HEK293 (cell line): ENCODE measurements around the gene C1orf74.

ENCODE experiments used
- CTCF ChIA-PET: fragments of 350-600 bp; formaldehyde crosslinking; extraction: SDS; loops from one replicate; lab custom pipeline; 2021; ENCODE audit warnings: antibody characterized with exemption; lab: Yijun Ruan, JAX
- POLR2A ChIA-PET: fragments of 300-600 bp; formaldehyde crosslinking; extraction: SDS; loops from one replicate; lab custom pipeline; 2020; ENCODE audit warnings: antibody characterized with exemption, inconsistent platforms; lab: Yijun Ruan, JAX
- H3K27ac ChIP-seq: fragments of 200-500 bp; sonication (Bioruptor generic); 2 replicates; pipeline ENCODE4 v1.5.1; 2014; ENCODE audit warnings: low read depth, low read length, control low read depth, inconsistent platforms; ENCODE audit errors: extremely low read depth
- H3K36me3 ChIP-seq, 2 experiments: fragments of 200-500 bp in 1 of 2; sonication (Bioruptor generic) in 1 of 2; 1 replicate in 1 of 2; 2 replicates in 1 of 2; pipeline ENCODE4 v1.5.1; 2014 to 2017; ENCODE audit warnings: inconsistent platforms in 2 of 2, low read length in 2 of 2; ENCODE audit not compliant: control insufficient read depth in 2 of 2, insufficient read depth in 1 of 2
- H3K4me1 ChIP-seq: fragments of 200-500 bp; sonication (Bioruptor generic); 2 replicates; pipeline ENCODE4 v1.5.1; 2014; ENCODE audit warnings: mild to moderate bottlenecking, low read length, inconsistent platforms; ENCODE audit not compliant: control insufficient read depth, insufficient read depth
- H3K4me3 ChIP-seq: 2 replicates; pipeline ENCODE4 v1.5.1; 2011; ENCODE audit warnings: low read depth, mild to moderate bottlenecking, control low read depth, low read length, moderate library complexity
- H3K9me3 ChIP-seq: fragments of 200-500 bp; sonication (Bioruptor generic); 2 replicates; pipeline ENCODE4 v1.5.1; 2014; ENCODE audit warnings: low read depth, low read length, inconsistent platforms; ENCODE audit not compliant: control insufficient read depth, insufficient read depth
- GFI1B ChIP-seq: fragments of 450-650 bp; formaldehyde crosslinking; IDR thresholded peaks from 2 replicates; pipeline ENCODE4 v1.5.1; 2016; ENCODE audit warnings: missing biosample characterization, missing genetic modification characterization
- KLF17 ChIP-seq: fragments of 450-650 bp; formaldehyde crosslinking; IDR thresholded peaks from 2 replicates; pipeline ENCODE4 v1.5.1; 2016; ENCODE audit warnings: missing biosample characterization, missing genetic modification characterization
- MEIS1 ChIP-seq: sonication (generic); formaldehyde crosslinking; IDR thresholded peaks from 2 replicates; pipeline ENCODE4 v1.8.1; 2022; ENCODE audit warnings: missing genetic modification reagents, mild to moderate bottlenecking, borderline replicate concordance
- MZF1 ChIP-seq: fragments of 450-650 bp; formaldehyde crosslinking; IDR thresholded peaks from 2 replicates; pipeline ENCODE4 v1.5.1; 2017; ENCODE audit warnings: missing biosample characterization, missing genetic modification characterization, borderline replicate concordance
- PRDM10 ChIP-seq: fragments of 450-650 bp; formaldehyde crosslinking; IDR thresholded peaks from 2 replicates; pipeline ENCODE4 v1.5.1; 2016; ENCODE audit warnings: missing biosample characterization, missing genetic modification characterization
- RBAK ChIP-seq: fragments of 450-650 bp; formaldehyde crosslinking; IDR thresholded peaks from 2 replicates; pipeline ENCODE4 v1.5.1; 2016; ENCODE audit warnings: missing biosample characterization, missing genetic modification characterization
- ZEB2 ChIP-seq: fragments of 450-650 bp; formaldehyde crosslinking; IDR thresholded peaks from 2 replicates; pipeline ENCODE4 v1.5.1; 2016; ENCODE audit warnings: missing biosample characterization, missing genetic modification characterization
- ZNF138 ChIP-seq: fragments of 450-650 bp; formaldehyde crosslinking; IDR thresholded peaks from 2 replicates; pipeline ENCODE4 v1.5.1; 2016; ENCODE audit warnings: missing biosample characterization, missing genetic modification characterization, borderline replicate concordance
- ZNF211 ChIP-seq: fragments of 450-650 bp; formaldehyde crosslinking; IDR thresholded peaks from 2 replicates; pipeline ENCODE4 v1.5.1; 2016; ENCODE audit warnings: low read depth, missing biosample characterization, missing genetic modification characterization
- ZNF26 ChIP-seq: fragments of 450-650 bp; formaldehyde crosslinking; IDR thresholded peaks from 2 replicates; pipeline ENCODE4 v1.5.1; 2016; ENCODE audit warnings: missing biosample characterization, missing genetic modification characterization
- ZNF302 ChIP-seq: fragments of 450-650 bp; formaldehyde crosslinking; IDR thresholded peaks from 2 replicates; pipeline ENCODE4 v1.5.1; 2016; ENCODE audit warnings: missing biosample characterization, missing genetic modification characterization, low read depth
- ZNF530 ChIP-seq: fragments of 450-650 bp; formaldehyde crosslinking; IDR thresholded peaks from 2 replicates; pipeline ENCODE4 v1.5.1; 2016; ENCODE audit warnings: low read depth, missing biosample characterization, missing genetic modification characterization
- ZNF555 ChIP-seq: fragments of 450-650 bp; formaldehyde crosslinking; conservative IDR thresholded peaks from 2 replicates; pipeline ENCODE4 v1.5.1; 2017; ENCODE audit warnings: missing biosample characterization, mild to moderate bottlenecking, missing genetic modification characterization, inconsistent platforms
- ZSCAN4 ChIP-seq: fragments of 450-650 bp; formaldehyde crosslinking; IDR thresholded peaks from 2 replicates; pipeline ENCODE4 v1.5.1; 2017; ENCODE audit warnings: missing biosample characterization, missing genetic modification characterization
- TF ChIP-seq, protein P1 (sequence below): fragments of 450-650 bp; formaldehyde crosslinking; IDR thresholded peaks from 2 replicates; pipeline ENCODE4 v1.5.1; 2016; ENCODE audit warnings: missing biosample characterization, missing genetic modification characterization
- TF ChIP-seq, protein P2 (sequence below): fragments of 450-650 bp; formaldehyde crosslinking; IDR thresholded peaks from 2 replicates; pipeline ENCODE4 v1.5.1; 2016; ENCODE audit warnings: missing biosample characterization, missing genetic modification characterization
- TF ChIP-seq, protein P3 (sequence below): fragments of 450-650 bp; formaldehyde crosslinking; IDR thresholded peaks from 2 replicates; pipeline ENCODE4 v1.5.1; 2016; ENCODE audit warnings: missing biosample characterization, missing genetic modification characterization
- TF ChIP-seq, protein P4 (sequence below): fragments of 450-650 bp; formaldehyde crosslinking; IDR thresholded peaks from 2 replicates; pipeline ENCODE4 v1.5.1; 2017; ENCODE audit warnings: missing biosample characterization, missing genetic modification characterization

The C1orf74 gene

GRCh38 chr1:209815490-209815889, 31.1 kb upstream of the C1orf74 start (continued):
- TF ChIP-seq, protein P1, sequence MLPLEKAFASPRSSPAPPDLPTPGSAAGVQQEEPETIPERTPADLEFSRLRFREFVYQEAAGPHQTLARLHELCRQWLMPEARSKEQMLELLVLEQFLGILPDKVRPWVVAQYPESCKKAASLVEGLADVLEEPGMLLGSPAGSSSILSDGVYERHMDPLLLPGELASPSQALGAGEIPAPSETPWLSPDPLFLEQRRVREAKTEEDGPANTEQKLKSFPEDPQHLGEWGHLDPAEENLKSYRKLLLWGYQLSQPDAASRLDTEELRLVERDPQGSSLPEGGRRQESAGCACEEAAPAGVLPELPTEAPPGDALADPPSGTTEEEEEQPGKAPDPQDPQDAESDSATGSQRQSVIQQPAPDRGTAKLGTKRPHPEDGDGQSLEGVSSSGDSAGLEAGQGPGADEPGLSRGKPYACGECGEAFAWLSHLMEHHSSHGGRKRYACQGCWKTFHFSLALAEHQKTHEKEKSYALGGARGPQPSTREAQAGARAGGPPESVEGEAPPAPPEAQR (tag by site-specific recombination): no peak
- no peak for TF ChIP-seq ZNF211

DNA sequence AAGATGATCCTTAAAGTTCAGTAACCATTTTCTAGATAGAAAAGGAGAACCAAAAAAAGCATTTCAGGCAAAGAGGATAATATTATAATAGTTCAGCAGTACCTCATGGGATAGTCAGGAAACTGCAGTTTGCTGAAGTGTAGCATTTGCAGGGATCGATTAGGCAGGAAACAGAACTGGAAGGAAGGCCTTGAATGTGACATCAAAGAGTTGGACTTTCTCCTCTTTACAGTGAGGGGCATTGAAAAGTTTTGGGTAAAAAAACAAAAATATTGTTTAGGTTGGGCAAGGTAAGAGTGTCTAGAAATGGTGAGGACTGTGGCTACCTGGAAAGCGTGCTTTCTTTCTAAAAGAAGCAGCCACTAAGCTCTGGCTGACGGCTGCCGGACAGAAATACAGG, 29.5 kb upstream of the C1orf74 start:
- H3K9me3 ChIP-seq: no peaks in the 10 kb centered on the region
- CTCF ChIA-PET: interaction anchor here (1.1 to 4.8 kb wide), 3 partner anchors 10 to 14 kb away, joined by 4 to 48 read pairs (median 7); partner anchors contain the start of gene UTP25
- no peaks in the 10 kb centered on the region for H3K36me3 ChIP-seq
- POLR2A ChIA-PET: interaction anchor here (3.0 kb wide), 1 partner anchor 8 kb away, joined by 9 read pairs; the partner anchor contains the start of gene IRF6
- no peak overlapping the region for H3K27ac ChIP-seq
- H3K4me3 ChIP-seq: no peak overlapping the region
- H3K4me1 ChIP-seq: no peaks in the 10 kb centered on the region
- no peak for TF ChIP-seq MZF1 (tag by site-specific recombination)
- TF ChIP-seq, protein P2, sequence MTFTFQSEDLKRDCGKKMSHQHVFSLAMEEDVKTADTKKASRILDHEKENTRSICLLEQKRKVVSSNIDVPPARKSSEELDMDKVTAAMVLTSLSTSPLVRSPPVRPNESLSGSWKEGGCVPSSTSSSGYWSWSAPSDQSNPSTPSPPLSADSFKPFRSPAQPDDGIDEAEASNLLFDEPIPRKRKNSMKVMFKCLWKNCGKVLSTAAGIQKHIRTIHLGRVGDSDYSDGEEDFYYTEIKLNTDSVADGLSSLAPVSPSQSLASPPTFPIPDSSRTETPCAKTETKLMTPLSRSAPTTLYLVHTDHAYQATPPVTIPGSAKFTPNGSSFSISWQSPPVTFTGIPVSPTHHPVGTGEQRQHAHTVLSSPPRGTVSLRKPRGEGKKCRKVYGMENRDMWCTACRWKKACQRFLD (tag by site-specific recombination): no peak
- TF ChIP-seq ZNF302 (tag by site-specific recombination): no peak
- no peak for TF ChIP-seq PRDM10 (tag by site-specific recombination)
- TF ChIP-seq, protein P3, sequence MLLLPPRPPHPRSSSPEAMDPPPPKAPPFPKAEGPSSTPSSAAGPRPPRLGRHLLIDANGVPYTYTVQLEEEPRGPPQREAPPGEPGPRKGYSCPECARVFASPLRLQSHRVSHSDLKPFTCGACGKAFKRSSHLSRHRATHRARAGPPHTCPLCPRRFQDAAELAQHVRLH: no peak
- TF ChIP-seq, protein P4, sequence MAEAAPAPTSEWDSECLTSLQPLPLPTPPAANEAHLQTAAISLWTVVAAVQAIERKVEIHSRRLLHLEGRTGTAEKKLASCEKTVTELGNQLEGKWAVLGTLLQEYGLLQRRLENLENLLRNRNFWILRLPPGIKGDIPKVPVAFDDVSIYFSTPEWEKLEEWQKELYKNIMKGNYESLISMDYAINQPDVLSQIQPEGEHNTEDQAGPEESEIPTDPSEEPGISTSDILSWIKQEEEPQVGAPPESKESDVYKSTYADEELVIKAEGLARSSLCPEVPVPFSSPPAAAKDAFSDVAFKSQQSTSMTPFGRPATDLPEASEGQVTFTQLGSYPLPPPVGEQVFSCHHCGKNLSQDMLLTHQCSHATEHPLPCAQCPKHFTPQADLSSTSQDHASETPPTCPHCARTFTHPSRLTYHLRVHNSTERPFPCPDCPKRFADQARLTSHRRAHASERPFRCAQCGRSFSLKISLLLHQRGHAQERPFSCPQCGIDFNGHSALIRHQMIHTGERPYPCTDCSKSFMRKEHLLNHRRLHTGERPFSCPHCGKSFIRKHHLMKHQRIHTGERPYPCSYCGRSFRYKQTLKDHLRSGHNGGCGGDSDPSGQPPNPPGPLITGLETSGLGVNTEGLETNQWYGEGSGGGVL (tag by site-specific recombination): no peak
- TF ChIP-seq GFI1B (tag by site-specific recombination): no peak
- no peak for TF ChIP-seq ZNF555 (tag by site-specific recombination)
- no peak for TF ChIP-seq ZEB2
- TF ChIP-seq ZNF26 (tag by site-specific recombination): no peak
- no peak for TF ChIP-seq ZSCAN4
- TF ChIP-seq RBAK: no peak
- no peak for TF ChIP-seq ZNF530
- TF ChIP-seq MEIS1 (CRISPR knock-in tag): no peak
- TF ChIP-seq KLF17 (tag by site-specific recombination): no peak
- TF ChIP-seq ZNF138 (tag by site-specific recombination): no peak
- TF ChIP-seq, all 188 proteins: peak for 0
